Endothelial cell of umbilical vein (primary cell): ENCODE measurements around the gene ZC3HAV1.

ENCODE experiments used
- CTCF ChIP-seq, 2 donors: IDR thresholded peaks; 1 replicate in 1 of 2; 2 replicates in 1 of 2; pipeline ENCODE4 v1.5.1; 2011; ENCODE audit warnings: low read length in 2 of 2, mild to moderate bottlenecking in 2 of 2, moderate library complexity in 2 of 2, control low read depth in 1 of 2, inconsistent platforms in 1 of 2, low read depth in 1 of 2; ENCODE audit not compliant: insufficient read depth in 1 of 2; ENCODE audit errors: extremely low read depth in 1 of 2
- EZH2 ChIP-seq: IDR thresholded peaks from 2 replicates; pipeline ENCODE4 v1.6.1; 2012; ENCODE audit warnings: borderline replicate concordance, low read depth, mild to moderate bottlenecking, moderate library complexity, low read length, inconsistent platforms; ENCODE audit not compliant: severe bottlenecking
- FOS ChIP-seq: IDR thresholded peaks from 2 replicates; pipeline ENCODE4 v1.6.1; 2011; ENCODE audit warnings: mild to moderate bottlenecking, low read length, moderate library complexity, borderline replicate concordance; ENCODE audit not compliant: insufficient read depth
- MAX ChIP-seq: IDR thresholded peaks from 2 replicates; pipeline ENCODE4 v1.6.1; 2011; ENCODE audit not compliant: insufficient read depth, insufficient read length
- POLR2A ChIP-seq: IDR thresholded peaks from 2 replicates; pipeline ENCODE4 v1.6.1; 2012; ENCODE audit warnings: low read depth, mild to moderate bottlenecking, control low read depth, low read length
- POLR2AphosphoS5 ChIP-seq: IDR thresholded peaks from 2 replicates; pipeline ENCODE4 v1.6.1; 2012; ENCODE audit warnings: low read depth, mild to moderate bottlenecking, control low read depth, low read length, moderate library complexity; ENCODE audit not compliant: insufficient read depth

DNA sequence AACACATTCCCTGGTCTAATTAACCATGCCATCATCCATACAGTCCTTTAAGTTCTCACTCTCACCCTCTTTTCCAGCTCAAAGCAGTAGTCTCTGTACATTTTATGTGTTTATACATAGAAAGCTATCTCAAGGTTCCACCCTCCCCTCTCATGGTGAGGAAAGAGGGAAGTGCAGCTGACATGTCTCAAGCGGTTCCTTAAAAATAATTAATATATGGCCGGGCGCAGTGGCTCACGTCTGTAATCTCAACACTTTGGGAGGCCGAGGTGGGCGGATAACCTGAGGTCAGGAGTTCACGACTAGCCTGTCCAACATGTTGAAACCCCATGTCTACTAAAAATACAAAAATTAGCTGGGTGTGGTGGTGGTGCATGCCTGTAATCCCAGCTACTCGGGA, 36.7 kb downstream of the ZC3HAV1 start:
- TF ChIP-seq POLR2AphosphoS5 (no peak), CTCF (IDR thresholded peaks at IDR 0.05; ENCODE audit: extremely low read depth in 1 of 2, insufficient read depth in 1 of 2, low read depth in 1 of 2, low read length in 2 of 2) (no peak), POLR2A (no peak), FOS (no peak), EZH2 (no peak), MAX (no peak)
